ENCODE measurements around the gene EGR1.

DNA sequence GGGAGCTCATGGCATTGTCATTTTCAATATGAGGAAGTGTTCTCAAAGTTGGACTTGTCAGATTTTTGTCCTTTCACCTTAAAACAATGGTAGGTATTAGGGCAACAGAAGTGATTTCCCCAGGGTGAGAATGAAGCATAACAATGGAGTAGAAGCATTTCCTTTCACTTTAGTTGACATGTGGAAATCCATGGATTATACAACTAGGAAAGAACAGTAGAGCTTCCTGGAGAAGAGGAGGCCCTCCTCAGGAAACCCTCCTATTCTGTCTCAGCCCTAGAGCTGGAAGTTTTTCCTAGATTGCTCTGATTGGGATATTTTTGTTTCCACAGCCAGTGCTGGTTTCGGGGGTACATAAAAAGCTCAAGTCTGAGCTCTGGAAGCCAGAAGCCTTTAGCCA is 40.2 kb upstream of the EGR1 start:
- TF ChIP-seq POLR2A (IDR thresholded peaks at IDR 0.05) = no peak
- TF ChIP-seq, protein P1, sequence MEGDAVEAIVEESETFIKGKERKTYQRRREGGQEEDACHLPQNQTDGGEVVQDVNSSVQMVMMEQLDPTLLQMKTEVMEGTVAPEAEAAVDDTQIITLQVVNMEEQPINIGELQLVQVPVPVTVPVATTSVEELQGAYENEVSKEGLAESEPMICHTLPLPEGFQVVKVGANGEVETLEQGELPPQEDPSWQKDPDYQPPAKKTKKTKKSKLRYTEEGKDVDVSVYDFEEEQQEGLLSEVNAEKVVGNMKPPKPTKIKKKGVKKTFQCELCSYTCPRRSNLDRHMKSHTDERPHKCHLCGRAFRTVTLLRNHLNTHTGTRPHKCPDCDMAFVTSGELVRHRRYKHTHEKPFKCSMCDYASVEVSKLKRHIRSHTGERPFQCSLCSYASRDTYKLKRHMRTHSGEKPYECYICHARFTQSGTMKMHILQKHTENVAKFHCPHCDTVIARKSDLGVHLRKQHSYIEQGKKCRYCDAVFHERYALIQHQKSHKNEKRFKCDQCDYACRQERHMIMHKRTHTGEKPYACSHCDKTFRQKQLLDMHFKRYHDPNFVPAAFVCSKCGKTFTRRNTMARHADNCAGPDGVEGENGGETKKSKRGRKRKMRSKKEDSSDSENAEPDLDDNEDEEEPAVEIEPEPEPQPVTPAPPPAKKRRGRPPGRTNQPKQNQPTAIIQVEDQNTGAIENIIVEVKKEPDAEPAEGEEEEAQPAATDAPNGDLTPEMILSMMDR (IDR thresholded peaks at IDR 0.05 in 8 of 11, conservative IDR thresholded peaks at IDR 0.05 in 3 of 11) = no peak

Measured in spleen (tissue), 7 donors.